Measurements from ENCODE around the gene CXCL12.

The CXCL12 gene

GRCh38 chr10:44385696-44386441, 972 bp upstream of the CXCL12 start:
- no peak for DNase-seq

DNA sequence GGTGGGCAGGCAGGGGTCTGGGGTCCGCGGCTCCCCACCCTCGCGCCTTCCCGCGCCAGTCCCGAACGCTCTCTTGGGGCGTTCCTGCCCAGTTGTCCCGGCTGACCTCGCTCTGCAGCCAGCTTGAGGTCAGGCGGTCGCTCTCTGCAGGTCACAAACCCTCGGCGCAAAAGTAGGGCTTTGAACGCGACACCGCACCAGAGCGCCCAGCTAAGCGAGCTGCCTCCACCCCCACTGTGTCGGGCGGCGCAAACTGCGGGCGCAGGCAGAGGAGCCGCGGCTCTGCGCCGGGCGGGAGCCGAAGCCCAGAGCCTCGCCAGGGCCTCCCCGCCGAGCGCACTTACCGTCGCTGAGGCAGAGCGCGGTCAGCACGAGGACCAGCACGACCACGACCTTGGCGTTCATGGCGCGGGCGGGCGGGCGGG, 284 bp downstream of the CXCL12 start:
- peak in 1 of 51 donors; percentile 34 for DNase-seq

- peak in 4 of 51 donors; percentile 12 to 28 (median 14) for DNase-seq
Observed at GRCh38 chr10:44383749-44384600, 922 bp downstream of the CXCL12 start.

GRCh38 chr10:44382981-44383748, 1.7 kb downstream of the CXCL12 start:
- no peak for DNase-seq

GRCh38 chr10:44382131-44382858, 2.6 kb downstream of the CXCL12 start:
- DNase-seq, result no peak

DNA sequence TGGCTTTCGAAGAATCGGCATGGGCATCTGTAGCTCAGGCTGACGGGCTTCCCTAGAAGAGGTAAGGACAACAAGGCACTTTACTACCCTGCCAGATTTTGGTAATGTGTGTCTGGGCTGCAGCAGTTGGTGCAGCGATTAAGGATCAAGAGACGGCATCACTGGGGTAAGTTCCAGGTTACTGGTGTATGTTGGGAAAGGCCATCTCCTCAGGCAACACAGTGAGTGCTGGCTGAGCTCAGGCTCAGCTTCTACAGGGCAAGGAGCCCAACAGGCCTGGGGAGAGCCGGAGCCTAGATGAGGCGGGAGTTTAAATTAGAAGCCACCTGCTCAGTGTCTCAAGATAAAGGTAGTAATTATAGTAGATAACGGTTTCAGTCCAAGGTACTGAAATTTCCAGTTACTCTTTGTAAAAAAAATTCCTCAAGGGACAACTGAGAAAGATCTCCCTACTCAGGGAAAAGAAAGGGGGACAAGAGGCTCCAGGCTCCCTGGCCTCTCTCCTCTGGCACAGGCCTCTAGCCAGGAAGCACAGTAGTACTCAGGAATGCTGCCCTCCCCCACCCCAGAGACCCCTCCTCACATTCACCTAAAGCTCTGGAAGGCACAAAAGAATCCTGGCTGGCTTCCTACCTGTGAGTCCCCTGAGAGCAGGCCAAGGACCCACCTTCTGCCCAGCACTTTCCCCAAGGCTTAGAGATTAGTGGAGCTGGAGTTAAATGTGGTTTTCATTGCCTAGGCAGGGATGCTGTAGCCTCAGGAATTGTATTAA, 3.9 kb downstream of the CXCL12 start:
- DNase-seq, result no peak

DNA sequence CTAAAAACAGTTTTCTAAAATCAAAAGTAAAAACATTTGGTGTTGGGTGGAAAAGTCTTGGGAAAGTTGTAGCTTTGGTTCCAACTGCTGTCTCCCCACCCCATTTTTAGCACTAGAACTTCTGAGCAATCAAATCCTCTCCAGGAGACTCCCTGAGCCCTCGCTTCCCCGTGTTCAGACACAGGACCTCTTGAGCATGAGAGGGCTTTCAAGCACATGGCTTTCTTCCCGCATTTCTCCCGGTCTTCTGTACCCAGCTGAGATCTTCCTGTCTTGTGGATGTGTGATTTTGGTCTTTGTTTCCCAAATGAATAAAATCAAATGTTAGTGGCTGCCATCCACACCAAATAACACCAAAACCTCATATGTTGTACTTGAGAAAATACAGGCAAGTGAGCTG, 5.0 kb downstream of the CXCL12 start:
- DNase-seq, result no peak

DNA sequence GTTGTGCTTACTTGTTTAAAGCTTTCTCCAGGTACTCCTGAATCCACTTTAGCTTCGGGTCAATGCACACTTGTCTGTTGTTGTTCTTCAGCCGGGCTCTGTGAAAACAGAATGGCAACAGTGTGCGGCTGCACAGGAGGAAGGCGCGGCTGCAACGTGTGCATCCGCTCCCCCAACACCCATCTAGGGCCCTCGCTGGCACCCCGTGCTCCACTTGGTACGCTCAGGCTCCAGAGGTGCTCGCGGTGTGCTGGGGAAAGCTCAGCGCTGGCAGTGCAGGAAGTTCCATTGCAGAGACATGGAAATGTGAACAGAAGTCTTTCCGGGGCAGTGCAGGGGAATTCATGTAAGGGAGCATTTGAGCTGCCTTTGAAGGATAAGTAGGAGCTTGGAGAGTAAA, 6.3 kb downstream of the CXCL12 start:
- no peak for DNase-seq

- DNase-seq, result no peak
Observed at GRCh38 chr10:44377651-44378310, 7.1 kb downstream of the CXCL12 start.

DNA sequence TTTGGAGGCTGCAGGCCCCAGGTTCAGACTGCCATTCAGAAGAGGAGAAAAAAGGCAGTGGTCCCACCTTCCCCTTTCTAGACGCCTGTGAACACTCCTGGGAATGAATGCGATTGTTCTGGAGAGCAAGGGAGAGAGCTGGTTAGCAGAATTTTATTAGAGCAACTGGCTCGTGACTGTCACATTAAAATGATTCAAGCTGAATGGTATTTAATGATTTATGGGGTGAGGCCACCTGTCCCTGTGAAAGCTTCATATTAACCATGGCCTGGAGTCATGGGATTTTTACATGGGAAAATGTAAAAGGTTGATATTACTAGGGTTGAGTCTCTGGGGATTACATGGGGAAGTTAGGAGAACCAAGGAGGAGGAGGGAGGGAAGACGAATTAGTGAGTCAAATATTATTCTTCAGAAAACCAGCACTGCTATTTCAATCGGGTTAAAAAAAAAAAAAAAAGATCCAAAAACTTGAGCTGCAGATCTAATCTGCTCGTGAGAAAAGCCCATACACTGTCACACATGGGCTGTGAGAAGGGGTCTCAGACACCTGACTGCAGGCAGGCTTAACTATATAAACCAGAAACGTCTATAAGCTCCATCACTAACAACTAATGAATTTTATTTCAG, 8.3 kb downstream of the CXCL12 start:
- DNase-seq, result no peak

DNA sequence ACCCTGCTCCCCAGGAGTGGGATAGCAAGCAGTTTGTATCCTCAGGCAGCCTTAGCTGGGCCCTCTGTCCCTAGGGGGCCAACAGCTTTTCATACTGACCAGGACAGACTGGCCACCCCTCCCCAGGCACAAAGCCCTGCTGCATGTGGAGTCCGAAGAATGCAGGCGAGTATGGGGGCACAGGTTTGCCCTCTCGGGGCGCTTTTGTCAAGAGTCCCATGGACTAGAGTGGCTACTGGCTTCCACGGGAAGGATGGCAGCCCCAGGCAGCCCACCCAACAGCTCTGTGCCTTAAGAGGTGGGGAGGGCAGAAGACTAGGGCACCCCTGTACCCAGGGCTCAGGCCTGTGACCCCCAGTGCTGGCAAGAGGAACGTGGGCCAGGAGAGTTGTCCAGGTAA, 10.7 kb downstream of the CXCL12 start:
- no peak for DNase-seq

- DNase-seq, result no peak
Observed at GRCh38 chr10:44373341-44373995, 11.4 kb downstream of the CXCL12 start.

- no peak for DNase-seq
Observed at GRCh38 chr10:44372181-44372580, 12.7 kb downstream of the CXCL12 start.

DNA sequence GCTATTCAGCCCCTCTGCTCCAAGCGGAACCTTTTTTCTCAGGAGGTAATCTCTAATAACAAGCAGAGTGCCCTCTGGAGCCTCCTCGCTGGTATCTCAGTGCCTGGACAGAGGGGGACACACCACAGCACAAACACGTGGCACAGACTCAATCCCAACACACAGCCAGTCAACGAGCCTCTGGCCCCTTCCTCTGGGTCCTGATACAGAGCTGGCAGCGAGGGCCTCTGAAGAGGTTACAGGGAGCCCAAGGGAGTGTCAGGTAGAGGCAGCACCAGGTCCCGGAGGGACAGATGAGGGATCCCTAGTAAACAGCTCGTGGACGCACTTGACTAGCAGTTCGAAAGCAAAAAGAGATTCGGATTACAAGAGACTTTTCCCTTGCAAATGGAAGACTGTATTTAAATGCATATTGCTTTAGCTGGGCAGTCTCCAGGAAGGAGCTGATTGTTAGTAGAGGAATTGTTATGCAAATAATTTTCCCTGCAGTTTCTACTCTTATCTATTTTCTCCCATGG, 14.1 kb downstream of the CXCL12 start:
- no peak for DNase-seq

DNA sequence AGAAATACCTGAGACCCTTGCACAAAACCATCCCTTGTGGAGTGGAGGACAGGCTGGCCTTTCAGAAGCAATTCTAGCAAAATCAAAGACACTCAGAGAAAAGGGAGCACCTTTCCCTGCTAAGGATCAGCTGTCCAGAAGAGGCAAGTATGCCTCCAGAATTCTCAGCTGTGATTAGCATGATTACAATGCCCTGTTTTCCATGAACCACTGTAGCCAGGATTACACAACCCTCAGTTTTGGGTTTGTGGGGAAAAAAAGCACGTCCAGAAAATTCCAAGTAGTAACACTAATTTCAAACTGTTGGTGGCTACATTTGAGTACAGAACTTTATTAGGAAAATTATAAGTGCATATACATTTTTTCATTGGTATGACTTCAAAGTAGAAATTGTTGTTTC, 15.0 kb downstream of the CXCL12 start:
- no peak for DNase-seq

DNA sequence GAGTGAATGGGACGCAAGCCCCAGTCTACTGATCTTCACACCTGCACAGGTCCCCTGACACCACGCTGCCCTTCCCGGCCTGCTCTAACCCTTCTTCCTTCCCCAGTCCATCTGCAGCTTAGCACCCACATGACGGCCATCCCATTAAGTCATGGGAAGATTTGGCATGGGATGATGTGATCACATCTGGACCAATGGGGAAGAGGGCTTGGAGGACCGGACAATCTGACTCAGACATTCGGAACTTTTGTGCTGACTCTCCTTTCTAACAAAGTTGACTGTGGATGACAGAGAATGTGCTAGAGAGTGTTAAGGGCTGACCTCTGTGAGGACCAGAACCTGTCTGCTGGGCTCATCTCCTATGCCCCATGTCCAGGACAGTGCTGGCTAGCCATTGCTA, 15.6 kb downstream of the CXCL12 start:
- DNase-seq, result no peak

DNA sequence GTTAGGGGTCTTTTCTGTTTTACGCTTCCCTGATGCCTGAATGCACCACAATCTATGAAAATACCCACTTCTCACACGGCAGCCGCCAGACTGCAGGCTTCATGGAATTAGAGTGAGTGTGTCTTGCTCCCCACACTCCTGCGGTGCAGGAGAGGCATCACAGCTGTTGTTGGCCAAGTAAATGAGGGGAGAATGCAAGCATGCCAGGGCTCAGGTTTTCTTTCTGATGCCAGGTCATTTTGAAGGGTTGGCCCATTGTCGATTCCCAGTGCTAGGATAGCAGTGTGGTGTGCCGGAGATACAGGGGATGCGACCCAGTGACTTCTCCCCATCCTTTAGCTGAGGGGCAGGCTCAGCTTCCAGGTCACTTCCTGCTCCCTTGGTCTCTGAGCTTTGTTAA, 16.3 kb downstream of the CXCL12 start:
- DNase-seq, result no peak

DNA sequence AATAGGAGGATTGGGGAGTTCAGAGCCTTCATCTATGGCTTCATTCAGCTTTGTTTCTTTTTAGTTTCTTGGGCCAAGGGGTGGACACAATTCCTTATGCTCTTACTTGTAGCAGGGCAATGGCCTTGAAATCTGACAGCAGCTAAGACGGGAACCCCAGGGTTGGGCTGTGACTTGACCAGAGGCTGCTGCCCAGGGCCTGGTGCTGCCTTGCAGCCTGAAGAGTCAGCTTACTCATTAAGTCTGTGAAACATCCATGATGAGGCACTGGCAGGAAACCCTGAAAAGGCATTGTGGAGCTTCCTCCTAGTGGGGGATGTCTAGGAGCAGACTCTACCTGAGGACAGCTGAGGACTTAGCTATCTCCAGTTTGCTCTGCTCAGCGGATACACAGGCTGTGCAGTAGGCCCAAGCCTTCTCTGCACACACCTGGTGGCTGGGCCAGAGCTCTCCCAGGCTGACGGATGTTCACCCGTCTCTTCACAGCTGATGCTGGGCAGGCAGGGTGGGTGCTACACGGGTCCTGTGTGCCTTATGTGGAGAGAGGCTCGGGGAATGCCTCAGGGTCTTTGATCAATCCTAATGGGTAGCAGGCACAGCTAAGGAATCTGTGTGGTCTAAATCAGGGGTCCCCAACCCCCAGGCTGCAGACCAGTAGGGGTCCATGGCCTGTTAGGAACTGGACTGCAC, 17.8 kb downstream of the CXCL12 start:
- no peak for DNase-seq
